Loucy (cell line): ENCODE results near the gene KCNJ12.

Experiments
- H2AFZ ChIP-seq: fragments of 200-600 bp; sonication (generic); 2 replicates; pipeline ENCODE4 v1.6.0; 2016; ENCODE audit warnings: antibody characterized with exemption, mild to moderate bottlenecking, low read length, moderate library complexity
- H3F3A ChIP-seq: fragments of 200-600 bp; 2 replicates; pipeline ENCODE4 v1.6.0; 2016; ENCODE audit warnings: antibody characterized with exemption, low read depth, mild to moderate bottlenecking
- H3K27me3 ChIP-seq: fragments of 200-600 bp; sonication (generic); 2 replicates; pipeline ENCODE4 v1.6.1; 2014; ENCODE audit warnings: low read length, mild to moderate bottlenecking; ENCODE audit not compliant: insufficient read depth, poor library complexity, severe bottlenecking
- H3K36me3 ChIP-seq: fragments of 200-600 bp; sonication (generic); 2 replicates; pipeline ENCODE4 v1.6.1; 2016; ENCODE audit warnings: low read length; ENCODE audit not compliant: insufficient read depth
- H3K4me1 ChIP-seq: fragments of 200-600 bp; sonication (generic); 2 replicates; pipeline ENCODE4 v1.5.1; 2014; ENCODE audit warnings: low read length, mild to moderate bottlenecking; ENCODE audit not compliant: insufficient read depth, poor library complexity, severe bottlenecking
- H3K4me2 ChIP-seq: fragments of 200-600 bp; sonication (generic); 2 replicates; pipeline ENCODE4 v1.6.0; 2014; ENCODE audit warnings: antibody characterized with exemption, low read length, low read depth, mild to moderate bottlenecking; ENCODE audit not compliant: poor library complexity, severe bottlenecking
- H3K4me3 ChIP-seq: fragments of 200-600 bp; sonication (generic); 2 replicates; pipeline ENCODE4 v1.5.1; 2014; ENCODE audit warnings: low read length, mild to moderate bottlenecking, mixed read lengths; ENCODE audit not compliant: poor library complexity, severe bottlenecking
- H3K79me2 ChIP-seq: fragments of 200-600 bp; sonication (generic); 2 replicates; pipeline ENCODE4 v1.6.1; 2014; ENCODE audit warnings: low read length; ENCODE audit not compliant: insufficient read depth
- H3K9ac ChIP-seq: fragments of 200-600 bp; sonication (generic); 2 replicates; pipeline ENCODE4 v1.6.0; 2014; ENCODE audit warnings: mild to moderate bottlenecking, low read depth, low read length, moderate library complexity; ENCODE audit not compliant: poor library complexity, severe bottlenecking
- H3K9me2 ChIP-seq: fragments of 200-600 bp; sonication (generic); replicated peaks from 2 replicates; pipeline ENCODE4 v1.6.1; 2016; ENCODE audit warnings: low read depth, low read length, mixed read lengths
- H3K9me3 ChIP-seq: fragments of 200-600 bp; sonication (generic); 2 replicates; pipeline ENCODE4 v1.6.1; 2014; ENCODE audit warnings: mild to moderate bottlenecking, antibody characterized with exemption, low read length, low read depth; ENCODE audit not compliant: insufficient read depth
- H4K20me1 ChIP-seq: fragments of 200-600 bp; sonication (generic); 2 replicates; pipeline ENCODE4 v1.6.0; 2014; ENCODE audit warnings: antibody characterized with exemption, low read length, mild to moderate bottlenecking; ENCODE audit not compliant: insufficient read depth, poor library complexity, severe bottlenecking
- EZH2phosphoT487 ChIP-seq: fragments of 200-600 bp; IDR thresholded peaks from 2 replicates; pipeline ENCODE4 v1.6.1; 2018; ENCODE audit warnings: antibody characterized with exemption, mild to moderate bottlenecking, moderate library complexity, borderline replicate concordance
- TF ChIP-seq, protein P1 (sequence below): fragments of 200-600 bp; sonication (generic); conservative IDR thresholded peaks from 2 replicates; pipeline ENCODE4 v1.5.1; 2014; ENCODE audit warnings: mild to moderate bottlenecking, antibody characterized with exemption, low read length

The KCNJ12 gene

DNA sequence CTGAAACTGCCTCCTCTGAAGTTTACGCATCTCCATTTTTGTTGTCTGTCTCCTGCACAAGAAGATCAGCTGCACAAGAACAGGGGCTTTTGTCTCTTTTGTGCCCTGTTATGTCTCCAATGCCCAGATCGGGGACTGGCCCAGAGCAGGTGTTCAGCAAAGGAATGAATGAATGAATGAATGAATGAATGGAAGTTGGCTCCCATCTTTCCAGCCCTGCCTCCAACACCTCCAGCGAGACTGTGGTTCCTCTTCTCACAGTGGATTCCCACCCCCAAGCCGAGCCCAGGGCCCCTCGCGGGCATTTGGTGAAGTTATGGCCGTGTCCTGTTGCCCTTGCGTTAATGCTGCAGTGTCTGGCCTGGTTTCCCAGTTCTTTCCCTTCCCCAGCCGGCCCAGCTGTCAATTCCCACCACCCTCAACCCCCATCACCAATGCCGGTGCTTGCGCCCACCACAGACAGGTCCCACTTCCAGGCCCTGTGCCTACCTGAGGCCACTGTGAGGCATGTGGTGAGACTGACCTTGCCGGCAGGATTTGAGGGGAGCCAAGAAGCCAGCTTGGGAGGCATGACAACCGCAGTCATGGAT, 21.3 kb upstream of the KCNJ12 start:
- Histone ChIP-seq H3K9me3 (no peaks in the 10 kb centered on the region), H3K79me2 (no peaks in the 10 kb centered on the region), H3K9ac (no peak overlapping the region), H3K27me3 (no peaks in the 10 kb centered on the region), H3K4me1 (no peaks in the 10 kb centered on the region), H3K9me2 (no peaks in the 10 kb centered on the region), H3F3A (no peaks in the 10 kb centered on the region), H2AFZ (no peak overlapping the region), H4K20me1 (no peaks in the 10 kb centered on the region), H3K4me3 (no peak overlapping the region), H3K4me2 (no peak overlapping the region), H3K36me3 (no peaks in the 10 kb centered on the region)
- TF ChIP-seq, protein P1, sequence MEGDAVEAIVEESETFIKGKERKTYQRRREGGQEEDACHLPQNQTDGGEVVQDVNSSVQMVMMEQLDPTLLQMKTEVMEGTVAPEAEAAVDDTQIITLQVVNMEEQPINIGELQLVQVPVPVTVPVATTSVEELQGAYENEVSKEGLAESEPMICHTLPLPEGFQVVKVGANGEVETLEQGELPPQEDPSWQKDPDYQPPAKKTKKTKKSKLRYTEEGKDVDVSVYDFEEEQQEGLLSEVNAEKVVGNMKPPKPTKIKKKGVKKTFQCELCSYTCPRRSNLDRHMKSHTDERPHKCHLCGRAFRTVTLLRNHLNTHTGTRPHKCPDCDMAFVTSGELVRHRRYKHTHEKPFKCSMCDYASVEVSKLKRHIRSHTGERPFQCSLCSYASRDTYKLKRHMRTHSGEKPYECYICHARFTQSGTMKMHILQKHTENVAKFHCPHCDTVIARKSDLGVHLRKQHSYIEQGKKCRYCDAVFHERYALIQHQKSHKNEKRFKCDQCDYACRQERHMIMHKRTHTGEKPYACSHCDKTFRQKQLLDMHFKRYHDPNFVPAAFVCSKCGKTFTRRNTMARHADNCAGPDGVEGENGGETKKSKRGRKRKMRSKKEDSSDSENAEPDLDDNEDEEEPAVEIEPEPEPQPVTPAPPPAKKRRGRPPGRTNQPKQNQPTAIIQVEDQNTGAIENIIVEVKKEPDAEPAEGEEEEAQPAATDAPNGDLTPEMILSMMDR: no peak
- no peak for TF ChIP-seq EZH2phosphoT487

DNA sequence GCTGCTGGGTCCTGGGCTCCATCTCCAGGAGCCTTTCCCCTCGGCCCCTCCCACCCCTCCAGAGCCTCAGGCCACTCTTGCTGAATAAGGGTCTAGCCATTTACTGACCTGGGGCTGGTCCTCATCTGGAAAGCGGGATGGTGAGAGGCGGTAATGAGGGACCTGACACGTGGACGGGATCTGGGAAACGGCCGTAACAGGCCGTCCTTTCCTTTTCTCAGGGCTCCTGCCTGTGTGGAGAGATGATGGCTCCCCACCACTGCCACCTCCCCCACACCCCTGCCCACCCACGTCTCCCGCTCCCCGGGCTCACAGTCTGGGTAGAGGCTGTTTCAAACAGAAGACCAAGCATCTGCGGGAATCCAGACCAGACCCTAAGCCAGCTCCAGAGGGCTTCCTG, 20.6 kb upstream of the KCNJ12 start:
- Histone ChIP-seq H3K9ac (no peak overlapping the region), H3F3A (no peaks in the 10 kb centered on the region), H2AFZ (no peak overlapping the region), H4K20me1 (no peaks in the 10 kb centered on the region), H3K79me2 (no peaks in the 10 kb centered on the region), H3K36me3 (no peaks in the 10 kb centered on the region), H3K27me3 (no peaks in the 10 kb centered on the region), H3K4me2 (no peak overlapping the region), H3K4me1 (no peaks in the 10 kb centered on the region), H3K4me3 (no peak overlapping the region), H3K9me2 (no peaks in the 10 kb centered on the region), H3K9me3 (no peaks in the 10 kb centered on the region)
- TF ChIP-seq, protein P1: no peak
- TF ChIP-seq EZH2phosphoT487: no peak

DNA sequence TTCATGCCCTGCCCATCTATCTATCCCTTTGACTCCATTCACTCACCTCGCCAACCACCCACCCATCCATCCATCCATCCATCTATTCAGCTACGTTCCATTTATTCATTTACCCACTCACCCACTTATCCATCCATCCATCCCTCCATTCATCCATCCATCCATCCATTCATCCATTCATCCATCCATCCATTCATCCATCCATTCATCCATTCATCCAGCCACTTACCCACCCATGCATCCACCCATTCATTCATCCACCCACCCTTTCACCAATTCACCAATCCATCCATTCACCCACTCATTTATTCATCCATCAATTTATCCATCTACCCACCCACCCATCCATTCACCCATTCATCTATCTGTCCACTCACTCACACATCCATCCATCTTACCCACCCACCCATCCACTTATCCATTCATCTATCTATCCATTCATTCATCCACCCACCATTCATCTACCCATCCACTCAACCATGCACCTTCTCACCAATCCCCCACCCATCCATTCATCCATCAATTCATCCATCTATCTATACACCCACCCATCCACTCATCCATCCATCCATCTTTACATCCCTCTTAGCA, 19.5 kb upstream of the KCNJ12 start:
- Histone ChIP-seq H2AFZ (no peak overlapping the region), H3K4me2 (no peak overlapping the region), H3K9ac (no peak overlapping the region), H3K79me2 (no peaks in the 10 kb centered on the region), H3K27me3 (no peaks in the 10 kb centered on the region), H3K9me3 (no peaks in the 10 kb centered on the region), H3K9me2 (no peaks in the 10 kb centered on the region), H3K4me3 (no peak overlapping the region), H3F3A (no peaks in the 10 kb centered on the region), H3K36me3 (no peaks in the 10 kb centered on the region), H4K20me1 (no peaks in the 10 kb centered on the region), H3K4me1 (no peaks in the 10 kb centered on the region)
- no peak for TF ChIP-seq EZH2phosphoT487
- TF ChIP-seq, protein P1: no peak
